ENCODE results near the gene NPM3.

DNA sequence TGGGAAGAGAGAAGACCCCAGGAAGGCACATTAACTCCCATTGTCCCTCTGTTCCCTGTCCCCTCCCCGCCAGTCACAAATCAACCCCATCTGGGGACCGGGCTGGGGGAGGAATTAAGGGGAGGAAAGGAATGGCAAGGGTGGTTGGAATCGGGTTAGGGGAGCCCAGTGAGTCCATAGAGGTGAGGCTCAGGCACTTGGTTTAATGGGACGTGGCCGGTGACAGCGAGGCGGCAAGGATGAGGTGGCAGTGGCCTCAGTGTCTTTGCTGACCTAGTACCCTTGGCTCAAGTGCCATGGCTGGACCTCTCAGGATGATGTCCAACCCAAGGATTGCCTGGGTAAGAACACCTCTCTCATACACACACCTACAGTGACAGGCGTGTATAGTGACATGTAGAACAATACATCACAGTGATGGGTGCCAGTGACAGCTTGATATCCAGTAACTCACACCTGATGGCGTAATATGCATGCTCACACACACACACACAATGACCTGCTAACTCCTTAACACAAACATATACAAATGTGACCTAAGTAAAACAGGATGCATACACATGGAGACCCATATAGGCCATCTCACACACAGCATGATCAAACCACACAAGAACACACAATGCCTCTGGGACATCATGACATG lies 48.0 kb upstream of the NPM3 start:
- TF ChIP-seq, protein P1, sequence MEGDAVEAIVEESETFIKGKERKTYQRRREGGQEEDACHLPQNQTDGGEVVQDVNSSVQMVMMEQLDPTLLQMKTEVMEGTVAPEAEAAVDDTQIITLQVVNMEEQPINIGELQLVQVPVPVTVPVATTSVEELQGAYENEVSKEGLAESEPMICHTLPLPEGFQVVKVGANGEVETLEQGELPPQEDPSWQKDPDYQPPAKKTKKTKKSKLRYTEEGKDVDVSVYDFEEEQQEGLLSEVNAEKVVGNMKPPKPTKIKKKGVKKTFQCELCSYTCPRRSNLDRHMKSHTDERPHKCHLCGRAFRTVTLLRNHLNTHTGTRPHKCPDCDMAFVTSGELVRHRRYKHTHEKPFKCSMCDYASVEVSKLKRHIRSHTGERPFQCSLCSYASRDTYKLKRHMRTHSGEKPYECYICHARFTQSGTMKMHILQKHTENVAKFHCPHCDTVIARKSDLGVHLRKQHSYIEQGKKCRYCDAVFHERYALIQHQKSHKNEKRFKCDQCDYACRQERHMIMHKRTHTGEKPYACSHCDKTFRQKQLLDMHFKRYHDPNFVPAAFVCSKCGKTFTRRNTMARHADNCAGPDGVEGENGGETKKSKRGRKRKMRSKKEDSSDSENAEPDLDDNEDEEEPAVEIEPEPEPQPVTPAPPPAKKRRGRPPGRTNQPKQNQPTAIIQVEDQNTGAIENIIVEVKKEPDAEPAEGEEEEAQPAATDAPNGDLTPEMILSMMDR (conservative IDR thresholded peaks at IDR 0.05; ENCODE audit: low read length) = no peak
- TF ChIP-seq EZH2phosphoT487 (IDR thresholded peaks at IDR 0.05; ENCODE audit: borderline replicate concordance) = no peak
